Measurements from ENCODE around the gene IFT27. TPM values are rescaled to one million over a fixed set of nuclear protein-coding genes. Genes with fewer than 3 reads are reported as not detected.
"Not testable (repeated sequence)": the region's sequence is repeated elsewhere in the genome, so short reads cannot be mapped to it uniquely, and the experiment has no call there.

Gene IFT27
- total RNA-seq, 1 donor from 2014 or later: 31.2 TPM

DNA sequence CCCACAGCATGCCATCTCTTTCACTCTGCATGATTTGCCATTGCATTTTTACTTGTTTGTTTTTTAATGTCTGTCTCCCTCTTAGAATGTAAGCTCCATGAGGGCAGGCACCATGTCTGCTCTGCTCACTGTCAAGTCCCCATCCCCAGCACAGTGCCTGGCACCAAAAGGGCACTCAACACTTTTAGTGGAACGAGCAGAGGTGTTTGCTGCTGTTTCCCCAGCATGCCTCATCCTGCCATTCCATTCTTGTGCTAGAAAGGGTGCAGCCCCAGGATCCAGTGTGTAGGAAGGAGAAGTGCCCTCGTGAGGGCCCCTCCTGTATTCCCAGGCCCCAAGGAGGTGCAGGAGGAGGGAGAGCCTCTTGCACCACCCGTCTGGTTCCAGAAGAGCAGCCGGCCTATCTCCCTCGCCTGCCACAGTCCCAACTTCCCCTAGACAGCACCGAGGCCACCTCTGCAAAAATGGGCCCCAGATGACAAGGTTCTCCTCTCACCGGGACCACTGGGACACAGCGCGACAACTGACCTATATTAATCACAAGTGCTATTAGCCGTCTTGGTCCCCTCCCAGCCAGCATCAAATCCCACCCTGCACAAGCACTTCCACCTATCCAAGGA lies 39.1 kb downstream of the IFT27 start:
- H3K36me3 ChIP-seq: no peaks in the 10 kb centered on the region
- peaks cover 16% of the 10 kb centered on the region for H3K9me3 ChIP-seq (replicated peaks)
- TF ChIP-seq, protein P1, sequence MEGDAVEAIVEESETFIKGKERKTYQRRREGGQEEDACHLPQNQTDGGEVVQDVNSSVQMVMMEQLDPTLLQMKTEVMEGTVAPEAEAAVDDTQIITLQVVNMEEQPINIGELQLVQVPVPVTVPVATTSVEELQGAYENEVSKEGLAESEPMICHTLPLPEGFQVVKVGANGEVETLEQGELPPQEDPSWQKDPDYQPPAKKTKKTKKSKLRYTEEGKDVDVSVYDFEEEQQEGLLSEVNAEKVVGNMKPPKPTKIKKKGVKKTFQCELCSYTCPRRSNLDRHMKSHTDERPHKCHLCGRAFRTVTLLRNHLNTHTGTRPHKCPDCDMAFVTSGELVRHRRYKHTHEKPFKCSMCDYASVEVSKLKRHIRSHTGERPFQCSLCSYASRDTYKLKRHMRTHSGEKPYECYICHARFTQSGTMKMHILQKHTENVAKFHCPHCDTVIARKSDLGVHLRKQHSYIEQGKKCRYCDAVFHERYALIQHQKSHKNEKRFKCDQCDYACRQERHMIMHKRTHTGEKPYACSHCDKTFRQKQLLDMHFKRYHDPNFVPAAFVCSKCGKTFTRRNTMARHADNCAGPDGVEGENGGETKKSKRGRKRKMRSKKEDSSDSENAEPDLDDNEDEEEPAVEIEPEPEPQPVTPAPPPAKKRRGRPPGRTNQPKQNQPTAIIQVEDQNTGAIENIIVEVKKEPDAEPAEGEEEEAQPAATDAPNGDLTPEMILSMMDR (IDR thresholded peaks at IDR 0.05; ENCODE audit: borderline replicate concordance): no peak
- peaks cover 79% of the 10 kb centered on the region for H3K27me3 ChIP-seq (ENCODE audit: low read depth)
- intact Hi-C loops (cut with micrococcal nuclease): no loop called here
- no peak overlapping the region for H3K4me3 ChIP-seq
- DNase-seq: no peak
- no peak overlapping the region for H3K27ac ChIP-seq (replicated peaks)
- H3K4me1 ChIP-seq: no peaks in the 10 kb centered on the region

DNA sequence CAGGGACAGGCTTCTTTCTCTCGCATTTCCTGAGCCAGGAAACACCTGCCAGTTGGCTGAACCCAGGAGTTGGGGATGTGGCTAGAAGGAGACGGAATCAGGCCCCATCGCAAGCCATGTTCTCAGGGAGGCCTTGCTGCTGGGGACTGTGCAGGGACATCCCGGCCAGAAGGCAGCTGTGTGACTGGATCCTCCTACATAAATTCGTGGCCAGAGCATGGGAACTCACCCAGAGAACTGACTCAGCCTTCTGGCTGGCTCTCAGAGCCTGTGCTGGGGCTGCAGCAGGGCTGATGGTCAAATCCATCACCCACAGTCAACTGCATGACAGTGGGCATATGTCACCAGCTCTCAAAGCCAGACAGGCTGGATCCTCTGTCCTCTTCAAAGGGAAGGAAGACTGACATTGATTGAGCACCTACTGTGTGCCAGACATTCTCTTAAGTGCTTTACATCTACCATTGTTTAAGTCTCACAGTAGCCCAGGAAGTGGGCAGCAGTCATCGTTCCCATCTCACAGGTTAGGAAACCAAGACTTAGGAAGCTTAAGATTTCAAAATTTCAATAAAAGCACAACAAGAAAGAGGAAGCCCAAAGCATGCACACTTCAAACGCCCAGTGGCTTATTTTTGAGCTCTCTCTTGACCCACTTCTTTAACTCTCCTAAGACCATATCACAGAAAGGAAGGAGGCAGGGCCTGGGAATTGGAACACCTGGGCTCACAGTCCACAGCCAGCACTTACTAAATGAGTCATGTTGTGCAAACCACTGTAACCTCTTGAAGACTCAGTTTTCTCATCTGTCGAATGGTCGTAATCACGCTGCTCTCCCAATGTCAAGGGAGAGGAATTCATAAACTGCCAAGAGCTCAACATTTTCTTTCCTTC lies 41.5 kb downstream of the IFT27 start:
- Histone ChIP-seq H3K9me3 (replicated peaks) (peaks cover 9% of the 10 kb centered on the region), H3K4me1 (no peaks in the 10 kb centered on the region), H3K27me3 (ENCODE audit: low read depth) (peaks cover 96% of the 10 kb centered on the region), H3K27ac (replicated peaks) (no peak overlapping the region), H3K36me3 (no peaks in the 10 kb centered on the region), H3K4me3 (no peak overlapping the region)
- TF ChIP-seq, protein P1 (IDR thresholded peaks at IDR 0.05; ENCODE audit: borderline replicate concordance): no peak
- DNase-seq: no peak
- intact Hi-C loops (cut with micrococcal nuclease): no loop called here

DNA sequence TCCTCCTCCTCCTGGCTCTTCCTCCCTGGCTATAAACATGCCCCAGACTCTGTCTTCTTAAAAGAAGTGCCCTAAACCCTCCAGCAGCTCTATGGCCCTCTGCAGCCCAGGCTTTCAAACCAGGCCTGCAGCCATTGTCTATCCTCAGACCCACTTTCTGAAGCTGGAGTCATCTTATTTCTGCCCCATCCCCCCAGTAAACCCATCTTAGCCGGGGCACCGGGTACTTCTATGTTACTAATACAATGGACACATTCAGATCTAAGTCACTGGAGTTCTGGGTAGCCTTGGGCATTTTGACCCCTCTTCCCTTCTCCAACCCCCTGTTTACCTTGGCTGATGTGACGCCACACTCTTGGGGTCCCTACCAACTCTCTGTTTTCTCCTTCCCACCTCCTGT lies 42.6 kb downstream of the IFT27 start:
- no peak overlapping the region for H3K27ac ChIP-seq (replicated peaks)
- H3K27me3 ChIP-seq (ENCODE audit: low read depth): peaks cover 90% of the 10 kb centered on the region
- TF ChIP-seq, protein P1 (IDR thresholded peaks at IDR 0.05; ENCODE audit: borderline replicate concordance): no peak
- H3K36me3 ChIP-seq: no peaks in the 10 kb centered on the region
- H3K4me1 ChIP-seq: no peaks in the 10 kb centered on the region
- no peak for DNase-seq
- intact Hi-C loops (cut with micrococcal nuclease): no loop called here
- no peaks in the 10 kb centered on the region for H3K9me3 ChIP-seq (replicated peaks)
- no peak overlapping the region for H3K4me3 ChIP-seq

DNA sequence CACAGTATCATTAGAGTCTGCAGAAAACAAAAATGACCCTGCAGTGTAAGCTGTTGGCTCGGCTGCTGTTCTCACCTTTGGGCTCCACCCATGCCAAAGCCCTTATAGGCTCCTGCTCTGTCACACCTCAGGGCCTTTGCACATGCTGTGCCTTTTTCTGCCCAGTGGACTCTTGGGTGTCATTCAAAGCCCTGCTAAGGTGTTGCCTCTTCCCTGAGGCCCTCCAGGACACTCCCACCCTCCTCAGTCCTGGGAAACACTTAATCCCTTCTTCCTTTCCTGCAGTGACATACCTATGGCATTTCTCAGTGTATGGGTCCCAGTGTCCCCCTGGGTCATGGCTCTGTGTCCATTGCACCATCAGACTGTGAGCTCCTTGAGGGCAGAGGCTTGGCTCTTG lies 43.3 kb downstream of the IFT27 start:
- intact Hi-C loops (cut with micrococcal nuclease): no loop called here
- TF ChIP-seq, protein P1 (IDR thresholded peaks at IDR 0.05; ENCODE audit: borderline replicate concordance): no peak
- Histone ChIP-seq H3K4me3 (no peak overlapping the region), H3K9me3 (replicated peaks) (no peaks in the 10 kb centered on the region), H3K36me3 (no peaks in the 10 kb centered on the region), H3K27ac (replicated peaks) (no peak overlapping the region), H3K27me3 (ENCODE audit: low read depth) (peaks cover 91% of the 10 kb centered on the region), H3K4me1 (no peaks in the 10 kb centered on the region)
- DNase-seq: no peak

DNA sequence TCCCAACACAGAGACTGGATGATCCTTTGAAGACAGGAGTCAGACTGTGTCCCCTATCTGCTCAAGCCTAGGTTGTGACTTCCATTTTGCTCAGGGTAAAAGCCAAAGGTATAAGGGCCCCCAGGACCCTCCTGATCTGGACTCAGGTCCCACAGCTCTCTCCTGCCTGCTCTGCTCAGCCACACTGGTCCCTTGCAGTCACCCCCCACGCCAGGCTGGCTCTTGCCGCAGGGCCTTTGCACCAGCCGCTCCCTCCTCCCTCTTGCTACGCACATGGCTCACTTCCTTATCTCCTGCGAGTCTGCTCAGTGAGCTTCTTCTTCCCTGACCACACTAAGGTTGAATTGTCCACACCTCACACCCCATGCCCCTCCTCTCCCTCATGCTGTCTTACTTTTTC lies 44.0 kb downstream of the IFT27 start:
- Histone ChIP-seq H3K27ac (replicated peaks) (no peak overlapping the region), H3K4me1 (no peaks in the 10 kb centered on the region), H3K4me3 (no peak overlapping the region), H3K36me3 (no peaks in the 10 kb centered on the region), H3K27me3 (ENCODE audit: low read depth) (peaks cover 90% of the 10 kb centered on the region), H3K9me3 (replicated peaks) (no peaks in the 10 kb centered on the region)
- TF ChIP-seq, protein P1 (IDR thresholded peaks at IDR 0.05; ENCODE audit: borderline replicate concordance): no peak
- DNase-seq: no peak
- intact Hi-C loops (cut with micrococcal nuclease): no loop called here

DNA sequence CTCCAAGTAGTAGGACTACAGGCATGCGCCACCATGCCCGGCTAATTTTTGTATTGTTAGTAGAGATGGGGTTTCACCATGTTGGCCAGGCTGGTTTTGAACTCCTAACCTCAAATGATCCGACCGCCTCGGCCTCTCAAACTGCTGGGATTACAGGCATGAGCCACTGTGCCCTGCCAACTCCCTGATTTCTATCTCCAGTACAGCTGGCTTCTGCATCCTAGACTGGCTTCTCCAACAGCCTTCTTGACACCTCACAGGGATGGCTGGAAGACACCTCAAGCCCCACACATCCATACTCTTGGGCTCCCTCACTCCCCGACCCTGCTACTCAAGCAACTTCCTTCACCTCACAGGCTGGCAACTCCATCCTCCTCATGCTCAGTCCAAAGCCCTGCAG lies 44.6 kb downstream of the IFT27 start:
- H3K4me3 ChIP-seq; DNase-seq; H3K9me3 ChIP-seq (replicated peaks); H3K4me1 ChIP-seq; intact Hi-C loops (cut with micrococcal nuclease); H3K36me3 ChIP-seq; H3K27ac ChIP-seq (replicated peaks): not testable (repeated sequence)
- peaks cover 90% of the 10 kb centered on the region for H3K27me3 ChIP-seq (ENCODE audit: low read depth)
